Stimulated activated CD4-positive, alpha-beta T cell treated with anti-CD3 and anti-CD28 coated beads, Interleukin-15, amount 100 ng/mL, for 48 hours (primary cell): ENCODE measurements around the gene GAB1.

ENCODE experiments used
- DNase-seq, 2 donors: peaks; one replicate each; pipeline ENCODE4 v3.0.0-alpha.2; 2020; ENCODE audit warnings: low read depth in 2 of 2

The GAB1 gene

DNA sequence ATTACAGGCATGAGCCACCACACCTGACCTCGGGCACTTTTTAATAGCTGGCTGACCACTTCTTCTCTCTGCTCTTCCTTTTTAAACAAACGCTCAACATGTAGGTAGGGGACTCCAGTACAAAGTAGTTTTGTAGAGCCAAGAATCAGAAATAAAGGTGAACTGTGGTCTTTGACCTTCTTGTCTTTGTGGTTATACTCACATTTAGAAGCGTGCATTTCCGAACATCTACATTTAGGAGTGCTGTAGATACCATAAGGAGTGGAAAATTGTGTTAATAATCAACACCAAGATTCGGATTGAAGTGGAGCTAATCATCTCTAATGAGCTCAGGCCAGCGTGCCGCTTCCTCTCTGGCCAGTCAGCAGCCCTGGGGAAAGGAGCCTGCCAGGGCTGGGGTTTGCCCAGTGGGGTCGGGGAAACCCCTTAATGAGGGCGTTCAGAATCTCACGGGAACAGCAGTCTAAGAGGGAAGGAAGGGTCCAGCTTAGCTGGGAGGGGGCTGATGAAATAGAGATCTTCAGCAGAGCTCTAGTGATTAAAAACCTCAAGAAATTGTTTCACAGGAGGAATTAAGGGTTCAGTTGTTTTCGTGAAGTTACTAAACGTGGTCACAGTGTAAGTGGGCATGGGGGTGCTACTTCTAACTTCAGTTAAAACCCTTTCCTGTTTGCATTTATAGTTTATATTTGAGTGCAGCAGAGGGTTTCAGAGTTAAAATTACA is 81.2 kb downstream of the GAB1 start:
- DNase-seq: no peak

DNA sequence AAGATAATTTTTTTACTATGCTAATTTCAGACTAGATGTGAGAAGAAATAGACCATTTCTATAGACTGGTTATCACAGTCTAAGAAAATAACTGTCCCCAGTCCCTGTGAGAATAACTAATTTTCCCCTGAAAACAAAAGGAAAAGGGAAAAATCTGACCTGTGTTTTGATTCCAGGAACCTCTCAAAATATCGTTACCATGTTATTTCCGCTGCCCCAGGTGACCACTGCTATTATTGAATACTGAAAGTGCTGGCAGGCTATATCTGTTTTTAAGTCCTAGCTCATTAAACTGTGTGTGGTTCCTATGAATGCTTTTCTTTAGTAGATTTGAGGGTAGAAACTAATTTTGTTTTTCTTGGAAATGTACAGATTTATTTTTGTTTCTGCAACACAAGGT is 83.6 kb downstream of the GAB1 start:
- DNase-seq: no peak

DNA sequence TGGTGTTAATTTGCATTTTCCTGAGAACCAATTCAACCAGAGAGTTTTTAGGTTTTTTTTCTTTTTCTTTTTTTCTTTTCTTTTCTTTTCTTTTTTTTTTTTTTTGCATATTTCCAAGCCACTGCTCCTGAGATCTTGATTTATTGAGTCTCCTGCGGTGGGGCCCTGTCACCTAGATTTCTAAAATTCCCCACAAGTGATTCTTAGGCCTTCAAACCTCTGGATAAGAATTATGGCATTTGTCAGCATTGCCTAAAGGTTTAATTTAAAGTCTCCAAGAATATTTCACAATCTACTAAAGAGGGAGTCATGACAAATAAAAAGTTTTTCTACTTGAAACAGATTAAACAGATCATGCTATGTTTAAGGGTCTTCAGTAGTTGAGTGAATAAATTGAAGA is 84.9 kb downstream of the GAB1 start:
- no peak for DNase-seq

DNA sequence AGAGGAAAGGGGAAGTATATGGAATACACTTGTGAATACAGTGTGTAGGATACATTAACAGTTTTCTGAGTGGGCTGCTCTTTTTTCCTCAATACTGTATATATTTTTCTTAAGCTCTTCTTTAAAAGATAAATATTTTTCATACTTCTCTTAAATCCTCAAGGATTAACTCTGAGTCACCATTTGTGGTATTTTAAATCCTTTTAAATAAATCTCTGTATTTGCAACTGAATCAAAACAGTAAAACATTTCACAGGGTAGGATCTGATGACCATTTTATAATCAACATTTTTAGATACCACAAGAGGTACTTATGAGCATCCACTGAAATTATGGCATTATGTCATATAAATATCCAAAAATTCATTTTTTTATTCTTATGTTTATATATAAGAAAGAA is 87.6 kb downstream of the GAB1 start:
- DNase-seq: no peak

DNA sequence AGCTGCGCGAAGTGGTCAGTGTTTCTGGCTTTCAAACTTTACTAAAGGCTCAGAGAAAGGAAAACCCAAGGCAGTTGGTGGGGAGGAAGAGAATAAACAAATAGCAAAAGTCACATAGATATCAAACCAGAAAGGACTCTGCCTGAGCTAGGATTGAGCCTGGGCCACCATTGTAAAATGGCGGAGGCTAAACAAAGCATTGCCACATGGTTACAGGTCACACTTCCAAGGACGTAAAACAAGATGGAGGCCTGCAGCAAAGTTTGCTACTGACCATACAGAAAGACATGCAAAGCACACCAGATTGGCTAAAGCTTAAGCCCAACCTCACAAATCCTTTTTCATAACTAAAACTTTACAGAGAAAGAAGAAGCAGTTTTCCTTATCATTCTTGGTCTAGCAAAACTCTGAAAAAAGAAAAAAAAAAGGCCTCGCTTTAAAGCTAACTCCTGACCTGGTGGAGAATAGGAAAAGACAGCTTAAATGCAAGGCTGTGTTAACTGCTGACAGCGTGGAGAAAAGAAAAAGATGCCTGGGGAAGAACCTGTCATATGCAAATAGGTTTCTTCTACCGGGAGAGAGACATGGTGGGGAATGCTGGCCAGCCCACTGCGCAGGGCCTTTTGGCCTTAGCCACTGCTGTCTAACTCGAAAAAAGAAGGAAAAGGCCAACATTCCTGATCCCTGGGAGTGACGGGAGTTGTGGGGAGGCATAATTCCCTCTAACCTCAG is 95.0 kb downstream of the GAB1 start:
- DNase-seq: no peak

DNA sequence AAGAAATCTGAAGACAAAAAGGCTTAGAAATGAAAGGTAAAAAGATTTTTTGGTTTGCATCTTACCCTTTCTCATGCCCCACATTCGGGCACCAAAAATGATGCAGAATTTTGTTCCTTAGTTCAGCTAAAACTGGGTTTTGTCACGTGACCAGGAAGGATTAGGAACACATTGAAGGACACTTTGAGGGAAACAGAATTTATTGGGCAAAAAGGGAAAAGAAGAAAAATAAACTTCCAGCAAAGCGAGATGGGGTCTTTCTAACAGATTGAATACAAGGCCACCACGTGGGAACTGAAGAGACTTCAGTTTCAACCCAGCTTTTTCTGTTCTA is 95.5 kb downstream of the GAB1 start:
- DNase-seq: no peak

DNA sequence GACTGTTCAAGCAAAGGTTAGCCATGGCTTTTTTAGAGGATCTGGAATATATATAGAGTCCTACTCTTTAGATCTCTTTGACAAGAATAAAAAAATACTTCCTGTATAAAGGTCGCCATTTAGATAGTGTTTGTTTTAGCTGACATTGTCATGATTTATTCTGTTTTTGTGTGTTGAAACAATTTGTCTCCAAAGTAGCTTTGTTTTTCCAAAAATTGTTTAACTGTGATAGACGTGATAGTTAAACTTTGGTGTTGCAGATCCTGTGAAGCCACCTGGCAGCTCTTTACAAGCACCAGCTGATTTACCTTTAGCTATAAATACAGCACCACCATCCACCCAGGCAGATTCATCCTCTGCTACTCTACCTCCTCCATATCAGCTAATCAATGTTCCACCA is 96.6 kb downstream of the GAB1 start:
- DNase-seq: no peak

DNA sequence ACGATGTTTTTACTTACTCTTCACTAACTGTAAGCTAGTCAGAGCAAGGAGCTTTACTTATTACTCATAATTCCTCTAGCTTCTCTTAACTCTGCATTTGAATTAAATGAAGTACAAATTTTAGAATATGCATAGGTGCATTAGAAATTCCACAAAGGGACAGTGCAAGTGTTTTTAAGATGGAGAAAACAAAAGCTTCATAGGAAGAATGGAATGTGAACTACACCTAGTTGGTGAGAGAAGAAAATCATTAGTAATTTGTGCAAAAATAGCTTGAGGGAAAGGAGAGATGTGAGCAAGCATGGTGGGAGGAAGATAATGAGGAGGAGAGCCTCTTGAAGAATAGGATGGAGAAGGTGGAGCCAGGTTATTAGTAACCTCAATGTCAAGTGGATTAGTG is 99.3 kb downstream of the GAB1 start:
- no peak for DNase-seq

DNA sequence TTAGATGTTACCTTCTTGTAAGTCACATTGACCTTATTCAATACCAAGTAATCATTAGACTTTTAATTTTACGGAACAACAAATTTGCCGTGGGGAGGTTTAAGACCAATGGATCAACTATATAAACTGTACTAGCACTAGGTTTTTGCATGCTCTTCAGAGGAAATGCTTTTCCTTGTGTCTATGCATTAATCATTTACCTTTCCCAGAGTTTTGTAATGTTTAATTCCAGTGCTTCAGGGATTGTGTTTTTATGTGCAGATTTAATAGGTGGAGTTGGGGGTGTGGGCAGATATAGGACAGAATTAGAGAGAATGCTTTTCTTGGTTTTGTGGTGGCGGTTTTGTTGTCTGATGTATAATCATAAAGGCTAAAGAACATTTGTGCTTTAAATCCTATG is 100.8 kb downstream of the GAB1 start:
- no peak for DNase-seq

DNA sequence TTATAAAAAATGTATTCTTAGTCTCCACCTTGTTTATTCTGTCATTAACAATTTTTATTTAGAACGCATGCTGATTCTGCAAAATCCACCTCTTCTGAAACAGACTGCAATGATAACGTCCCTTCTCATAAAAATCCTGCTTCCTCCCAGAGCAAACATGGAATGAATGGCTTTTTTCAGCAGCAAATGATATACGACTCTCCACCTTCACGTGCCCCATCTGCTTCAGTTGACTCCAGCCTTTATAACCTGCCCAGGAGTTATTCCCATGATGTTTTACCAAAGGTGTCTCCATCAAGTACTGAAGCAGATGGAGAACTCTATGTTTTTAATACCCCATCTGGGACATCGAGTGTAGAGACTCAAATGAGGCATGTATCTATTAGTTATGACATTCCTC is 101.3 kb downstream of the GAB1 start:
- no peak for DNase-seq

DNA sequence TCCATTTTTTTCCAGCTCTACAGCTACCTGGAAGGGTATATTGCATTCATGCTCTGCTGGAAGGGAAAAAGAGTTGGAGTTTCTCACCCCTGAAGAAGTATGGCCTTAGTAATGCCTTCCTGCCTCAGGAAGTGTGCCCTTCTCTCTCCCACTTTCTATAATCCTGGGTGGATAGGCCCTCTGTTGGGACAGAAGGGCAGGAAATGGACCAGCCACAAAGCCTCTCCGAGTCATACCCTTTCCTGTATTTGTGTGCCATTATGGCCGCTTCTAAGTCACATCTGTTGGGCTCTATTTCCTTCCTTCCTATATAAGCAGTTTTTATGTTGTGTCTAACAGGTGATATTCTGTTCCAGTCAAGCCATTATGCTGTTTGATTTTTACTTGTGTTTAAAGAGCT is 102.0 kb downstream of the GAB1 start:
- DNase-seq: no peak

DNA sequence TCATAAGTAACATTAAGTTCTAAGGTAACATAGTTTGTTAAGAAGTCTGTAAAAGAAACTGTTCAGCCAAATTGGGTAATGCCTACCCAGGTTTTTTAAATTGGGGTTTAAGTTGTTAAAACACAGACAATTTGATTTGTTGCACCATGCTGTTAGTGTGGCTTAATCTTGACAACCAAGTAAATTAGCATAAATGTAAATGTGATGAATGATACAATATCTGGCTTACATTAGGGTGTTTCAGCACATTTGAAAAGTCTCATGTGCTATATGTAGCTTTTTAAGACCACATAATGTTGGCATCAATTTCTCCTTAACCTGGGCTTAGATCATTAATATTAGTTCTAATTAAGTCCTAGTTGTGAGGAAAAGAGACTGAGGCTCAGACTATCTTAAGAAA is 104.4 kb downstream of the GAB1 start:
- DNase-seq: no peak

DNA sequence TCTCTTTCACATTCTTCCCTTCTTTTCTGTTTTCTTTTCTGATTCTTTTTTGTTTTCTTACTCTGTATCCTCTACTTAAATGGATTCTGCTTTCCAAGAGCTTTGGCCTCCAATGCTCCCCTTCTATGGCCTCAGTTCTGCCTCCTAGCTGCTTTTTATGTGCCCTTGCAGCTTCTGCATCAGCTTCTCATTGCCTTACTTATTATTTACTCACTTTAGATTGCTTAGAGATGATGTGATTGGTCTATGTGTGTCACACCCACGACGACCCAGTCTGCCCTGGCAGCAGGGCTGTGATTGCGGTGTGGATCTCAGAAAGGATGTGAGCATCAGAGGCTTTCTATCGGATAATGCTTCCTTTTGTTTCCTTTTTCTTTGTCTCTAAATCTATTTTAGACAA is 105.0 kb downstream of the GAB1 start:
- no peak for DNase-seq

DNA sequence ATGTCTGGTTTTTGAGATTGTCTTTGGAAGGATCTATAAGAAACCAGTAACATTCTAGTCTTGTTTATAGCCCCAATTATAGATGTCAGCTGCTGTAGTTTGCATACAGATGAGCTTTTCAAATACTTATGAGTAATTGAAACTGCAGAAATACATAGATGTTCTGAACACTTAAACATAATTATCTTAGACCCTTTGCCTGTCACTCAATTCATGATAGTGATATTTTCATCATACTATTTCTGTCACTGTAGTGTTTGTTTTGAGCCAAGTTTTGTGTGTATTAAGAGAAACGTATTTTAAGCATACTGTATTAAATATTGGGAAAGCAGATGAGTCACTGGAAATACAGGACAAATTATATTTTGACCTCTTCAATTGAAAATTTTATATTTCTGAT is 107.1 kb downstream of the GAB1 start:
- no peak for DNase-seq

DNA sequence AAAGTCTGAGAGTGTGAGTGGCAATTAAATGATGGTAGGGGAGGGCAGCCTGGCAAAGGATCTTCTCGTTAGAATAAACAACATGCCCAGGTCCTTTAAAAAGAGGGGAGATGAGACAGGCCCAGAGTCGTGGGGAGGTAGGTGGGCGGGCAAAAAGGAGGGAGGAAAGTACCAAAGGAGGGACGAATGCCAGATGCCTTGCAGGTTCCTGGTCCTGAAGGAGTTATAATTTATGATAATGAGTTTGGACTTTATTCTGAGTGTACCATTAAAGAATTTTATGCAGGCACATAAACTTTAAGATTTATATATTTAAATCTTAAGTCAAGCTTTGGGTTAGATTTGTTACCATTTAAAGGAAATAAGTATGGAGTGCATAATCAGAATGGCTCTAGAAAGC is 114.5 kb downstream of the GAB1 start:
- DNase-seq: no peak

DNA sequence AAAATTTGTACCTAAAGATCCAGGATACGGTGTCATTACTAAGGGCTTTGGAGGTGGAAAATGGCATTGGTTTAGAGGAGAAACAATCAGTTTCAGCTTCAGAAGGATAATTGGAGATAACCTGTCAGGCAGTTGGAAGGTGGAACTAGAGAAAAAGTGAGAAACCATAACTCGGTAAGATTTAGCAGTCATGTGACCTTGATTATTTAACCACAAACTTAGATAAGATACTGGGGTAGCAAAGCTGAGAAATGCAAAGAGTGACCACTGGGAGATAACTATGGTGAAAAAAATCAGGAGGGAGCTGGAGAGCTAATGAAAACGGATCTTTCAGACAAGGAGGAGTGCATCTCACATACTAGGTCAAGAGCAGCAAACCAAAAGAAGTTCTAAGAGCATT is 118.5 kb downstream of the GAB1 start:
- DNase-seq: no peak

DNA sequence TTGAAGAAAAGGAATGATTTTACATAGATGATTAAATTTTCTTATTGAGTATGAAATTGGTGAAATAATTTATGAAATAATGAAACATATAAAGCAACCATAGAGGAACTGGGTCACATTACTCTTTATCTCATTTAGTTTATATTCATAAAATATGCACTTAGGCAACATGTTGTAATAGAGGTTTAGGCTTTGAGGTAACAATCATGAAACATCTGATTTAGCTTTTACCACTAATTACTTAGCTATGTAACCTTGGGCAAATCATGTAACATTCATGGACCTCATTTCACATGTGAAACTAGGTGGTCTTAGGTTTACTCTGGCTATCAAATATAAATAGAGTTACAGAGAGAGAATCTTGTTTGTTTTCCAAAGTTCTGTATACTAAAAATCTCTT is 122.3 kb downstream of the GAB1 start:
- DNase-seq: no peak

DNA sequence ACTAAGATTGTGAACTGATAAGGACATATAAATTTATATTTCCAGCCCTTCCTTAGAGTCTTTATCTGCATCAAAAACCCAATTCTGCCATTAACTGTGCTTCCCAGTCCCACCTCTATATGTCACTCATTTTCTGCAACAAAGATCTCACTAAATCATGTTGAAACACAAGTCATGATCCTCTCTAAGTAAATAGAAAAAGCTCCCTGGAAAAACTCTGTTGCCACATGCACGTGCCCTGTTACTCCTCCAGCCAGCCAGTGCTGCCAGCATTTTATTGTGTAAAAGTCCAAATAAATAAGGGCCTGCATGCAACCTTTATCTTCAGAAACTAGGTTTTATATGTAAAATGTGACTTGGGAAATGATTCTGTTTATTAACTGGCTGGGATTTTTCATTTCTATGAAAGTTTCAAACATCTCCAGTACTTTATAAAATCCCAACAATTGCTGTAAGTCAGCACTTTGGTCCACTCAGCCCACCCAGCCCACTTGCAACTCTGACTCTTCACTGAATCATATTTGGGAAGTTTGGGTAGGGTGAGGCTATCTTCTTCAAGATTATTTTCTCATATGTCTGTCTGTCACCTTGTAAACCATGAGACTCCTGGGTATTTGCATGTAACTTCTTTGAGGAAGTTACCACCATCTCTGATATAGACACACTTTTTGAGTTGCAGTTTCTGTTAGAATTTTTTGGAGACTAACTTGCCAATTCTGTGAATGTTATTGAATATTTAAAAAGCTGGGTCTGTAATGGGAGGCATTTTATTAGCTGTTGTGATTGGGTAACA is 136.9 kb downstream of the GAB1 start:
- no peak for DNase-seq

DNA sequence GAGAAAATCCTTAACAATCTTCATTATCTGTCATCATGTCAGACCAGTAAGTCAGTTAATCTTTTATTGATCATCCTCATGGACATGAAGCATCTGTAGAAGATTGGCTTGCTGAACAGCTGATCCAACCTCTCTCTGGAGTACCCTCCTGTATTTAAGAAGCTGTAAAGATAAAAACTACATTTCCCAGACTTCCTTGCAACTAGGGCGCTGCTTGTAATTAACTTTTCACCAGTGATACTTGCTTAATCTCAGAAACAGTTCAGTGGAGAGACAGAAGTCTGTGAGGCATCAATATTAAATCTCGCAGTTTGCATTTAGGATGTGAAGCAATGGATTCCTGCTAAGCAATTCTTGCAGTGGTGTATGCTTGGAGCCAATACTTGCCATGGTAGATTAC is 140.8 kb downstream of the GAB1 start:
- DNase-seq: no peak

DNA sequence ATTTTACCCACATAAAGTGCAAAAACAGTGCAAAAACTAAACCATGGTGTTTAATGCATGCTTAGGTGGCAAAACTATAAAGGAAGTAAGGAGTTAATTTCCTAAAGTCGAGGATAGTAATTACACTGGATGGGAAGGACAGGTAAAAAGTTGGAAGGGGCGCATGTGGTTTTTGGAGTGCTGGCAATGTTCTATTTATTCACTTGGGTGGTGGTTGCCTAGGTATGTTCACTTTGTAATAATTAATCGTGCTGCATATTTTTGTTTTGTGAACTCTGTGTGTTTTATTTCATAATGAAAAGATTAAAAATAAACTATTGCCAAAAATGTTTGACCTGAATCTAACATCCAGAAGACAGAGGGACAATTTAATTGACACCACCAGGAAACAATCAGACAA is 144.7 kb downstream of the GAB1 start:
- no peak for DNase-seq

DNA sequence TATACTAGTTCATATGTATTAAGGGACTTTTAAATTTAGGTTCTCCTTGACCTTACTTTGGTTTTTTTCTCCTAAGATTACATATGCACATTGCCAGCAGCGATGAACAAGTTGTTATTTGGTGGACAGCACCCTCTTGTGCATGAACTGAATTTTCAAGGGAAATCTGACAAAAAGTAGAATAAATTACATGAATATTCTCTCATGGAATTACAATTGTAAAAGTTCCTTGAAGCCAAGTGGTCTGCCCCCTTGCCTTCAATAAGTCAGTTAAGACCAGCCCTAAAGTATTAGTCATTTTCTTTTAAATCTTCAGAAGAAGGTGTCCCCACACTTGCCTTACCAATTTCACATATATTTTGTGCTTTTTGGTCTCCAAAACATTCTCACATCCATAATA is 146.2 kb downstream of the GAB1 start:
- DNase-seq: no peak

DNA sequence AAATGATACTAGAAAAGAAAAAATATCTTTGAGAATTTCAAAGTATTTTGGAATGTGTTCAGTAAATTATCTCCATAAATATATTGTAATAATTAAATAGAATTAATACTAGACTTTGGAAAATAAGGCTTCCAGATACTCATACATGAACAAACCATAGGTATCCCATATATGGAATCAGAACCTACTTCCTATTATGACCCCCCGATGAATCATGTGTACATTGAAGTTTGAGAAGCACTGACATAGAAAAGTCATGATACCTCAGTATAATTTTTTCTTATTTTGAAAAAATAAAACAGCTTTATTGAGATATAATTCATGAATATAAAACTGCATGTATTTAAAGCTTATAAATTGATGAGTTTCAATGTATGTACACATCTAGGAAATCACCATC is 149.6 kb downstream of the GAB1 start:
- DNase-seq: no peak

DNA sequence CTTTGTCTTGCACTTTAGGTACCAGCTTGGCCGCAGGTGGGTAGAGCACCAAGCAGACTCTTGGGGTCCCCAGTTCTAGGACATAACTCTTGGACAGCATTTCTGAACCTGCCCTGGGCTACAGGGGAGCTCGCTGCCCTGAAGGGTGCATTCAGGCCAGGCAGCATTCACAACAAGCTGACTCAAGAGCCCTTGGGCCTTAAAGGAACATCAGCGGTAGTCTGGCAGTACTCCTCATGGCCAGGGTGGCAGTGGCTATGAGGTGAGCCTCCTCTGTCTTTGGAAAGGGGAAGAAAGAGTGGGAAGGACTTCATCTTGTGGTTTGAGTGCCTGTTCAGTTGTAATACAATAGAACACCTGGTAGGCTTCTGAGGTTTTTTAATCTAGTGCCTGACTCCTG is 152.0 kb downstream of the GAB1 start:
- no peak for DNase-seq
